GM18511 (cell line): ENCODE results near the gene PTPRN2.

Experiments
- ATAC-seq: cut with Tn5 transposase; IDR thresholded peaks from one replicate; pipeline ENCODE4 v1.9.1; 2021; ENCODE audit warnings: mild to moderate bottlenecking, moderate library complexity; ENCODE audit not compliant: unreplicated experiment

The PTPRN2 gene

GRCh38 chr7:158603773-158604755 lies 16.4 kb upstream of the PTPRN2 start:
- peak; percentile 23 for ATAC-seq

DNA sequence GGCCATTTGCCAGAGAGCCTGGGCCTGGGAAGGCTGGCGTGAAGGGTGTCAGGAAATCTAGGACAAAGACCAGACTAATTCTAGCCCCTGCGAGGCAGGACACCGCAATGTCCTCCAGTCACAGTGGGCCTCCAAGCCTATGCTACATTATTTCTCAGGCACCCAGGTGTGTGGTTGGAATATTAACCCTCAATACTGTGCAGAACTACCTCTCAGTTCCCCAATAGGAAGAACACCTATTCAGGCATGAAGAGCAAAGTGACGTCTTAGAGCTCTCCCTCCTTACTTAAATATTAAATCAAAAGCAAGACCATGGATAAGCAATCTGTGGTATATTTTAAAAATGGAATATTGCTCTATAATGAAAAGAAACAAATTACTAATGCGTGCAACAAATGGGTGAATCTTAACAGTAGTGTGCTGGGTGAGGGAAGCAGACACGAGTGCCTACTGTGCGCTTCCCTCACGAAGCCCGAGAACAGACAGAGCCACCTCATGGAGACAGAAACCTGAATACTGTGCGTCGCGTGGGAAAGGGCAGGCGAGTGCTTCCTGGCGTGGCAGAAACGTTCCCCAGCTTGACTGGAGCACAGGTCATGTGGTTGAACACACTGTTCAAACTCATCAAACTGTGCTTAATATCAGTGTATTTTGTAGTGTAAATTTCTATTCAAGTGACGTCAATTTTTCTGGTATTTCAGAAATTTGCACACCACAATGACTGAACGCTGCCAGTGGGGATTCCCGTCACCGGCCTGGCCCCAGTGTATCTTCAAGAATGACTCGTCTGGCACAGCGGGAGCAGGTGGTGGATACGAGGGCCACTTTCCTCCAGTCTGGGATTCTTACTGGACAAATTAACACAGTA lies 15.5 kb upstream of the PTPRN2 start:
- ATAC-seq, result peak; percentile 61

GRCh38 chr7:158602041-158602440 lies 14.4 kb upstream of the PTPRN2 start:
- ATAC-seq, result no peak

- no peak for ATAC-seq
These were observed 13.5 kb upstream of the PTPRN2 start for GRCh38 chr7:158601090-158601489.

DNA sequence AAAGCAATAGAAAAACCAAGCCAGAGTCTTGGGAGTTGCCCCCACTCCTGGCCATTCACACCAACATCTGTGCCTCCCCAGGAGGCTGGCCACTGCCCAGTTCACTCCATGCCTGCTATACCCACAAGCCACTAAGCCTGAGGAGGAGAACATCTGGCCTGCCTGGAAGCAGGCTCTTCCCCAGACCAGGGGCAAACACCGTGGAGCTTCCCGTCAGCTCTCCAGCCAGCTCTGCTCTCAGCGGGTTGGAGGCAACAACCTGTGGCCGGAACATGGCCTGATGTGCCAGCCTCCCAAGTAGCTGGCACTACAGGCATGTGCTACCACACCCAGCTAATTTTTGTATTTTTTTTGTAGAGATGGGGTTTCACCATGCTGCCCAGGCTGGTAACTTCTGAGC lies 9.1 kb upstream of the PTPRN2 start:
- no peak for ATAC-seq

- no peak for ATAC-seq
These were observed 8.7 kb upstream of the PTPRN2 start for GRCh38 chr7:158596309-158596708.

DNA sequence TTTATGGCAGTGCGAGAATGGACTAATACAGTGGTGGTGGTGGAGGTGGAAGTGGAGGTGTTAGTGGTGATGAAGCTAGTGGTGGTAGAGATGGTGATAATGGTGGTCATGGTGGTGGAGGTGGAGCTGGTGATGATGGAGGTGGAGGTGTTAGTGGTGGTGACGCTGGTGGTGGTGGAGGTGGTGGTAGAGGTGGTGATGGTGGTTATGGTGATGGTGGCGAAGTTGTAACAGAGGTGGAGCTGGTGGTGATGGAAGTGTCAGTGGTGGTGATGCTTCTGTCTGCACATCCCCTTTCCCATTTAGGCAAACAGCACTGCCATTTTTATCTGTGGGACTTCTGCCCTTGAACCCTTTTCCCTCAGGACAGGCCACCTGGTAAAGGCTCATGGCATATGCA lies 7.4 kb upstream of the PTPRN2 start:
- no peak for ATAC-seq

DNA sequence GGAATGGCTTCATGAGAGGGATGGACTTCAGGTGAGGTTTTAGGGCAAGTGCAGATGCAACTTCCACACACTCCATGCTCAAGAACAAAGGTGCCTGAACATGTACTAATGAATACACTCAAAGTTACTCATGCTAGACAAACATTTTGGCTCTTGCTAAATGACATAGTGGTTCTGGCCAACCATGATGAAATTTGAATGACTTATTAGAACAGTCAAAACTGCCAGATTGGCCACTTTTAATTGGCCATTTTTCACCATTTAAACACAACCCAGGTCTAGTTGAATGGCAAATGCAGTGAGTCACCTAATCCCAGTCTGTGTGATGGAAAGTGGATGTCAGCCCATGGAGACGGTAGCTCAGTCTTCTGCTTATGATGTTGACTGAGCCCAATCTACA lies 4.9 kb upstream of the PTPRN2 start:
- no peak for ATAC-seq

- no peak for ATAC-seq
These were observed 4.3 kb upstream of the PTPRN2 start for GRCh38 chr7:158591944-158592343.

GRCh38 chr7:158590181-158590530 lies 2.5 kb upstream of the PTPRN2 start:
- no peak for ATAC-seq

DNA sequence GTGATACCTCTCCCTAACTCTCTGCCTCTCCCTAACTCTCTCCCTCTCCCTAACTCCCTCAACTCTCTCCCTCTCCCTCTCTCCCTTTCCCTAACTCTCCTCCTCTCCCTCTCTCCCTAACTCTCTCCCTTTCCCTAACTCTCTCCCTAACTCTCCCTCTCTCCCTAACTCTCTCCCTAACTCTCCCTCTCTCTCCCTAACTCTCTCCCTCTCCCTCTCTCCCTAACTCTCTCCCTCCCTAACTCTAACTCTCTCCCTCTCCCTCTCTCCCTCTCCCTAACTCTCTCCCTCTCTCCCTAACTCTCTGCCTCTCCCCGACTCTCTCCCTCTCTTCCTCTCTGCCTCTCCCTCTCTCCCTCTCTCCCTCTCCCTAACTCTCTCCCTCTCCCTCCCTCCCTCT lies 2.0 kb upstream of the PTPRN2 start:
- no peak for ATAC-seq

GRCh38 chr7:158588878-158589442 lies 1.3 kb upstream of the PTPRN2 start:
- no peak for ATAC-seq

DNA sequence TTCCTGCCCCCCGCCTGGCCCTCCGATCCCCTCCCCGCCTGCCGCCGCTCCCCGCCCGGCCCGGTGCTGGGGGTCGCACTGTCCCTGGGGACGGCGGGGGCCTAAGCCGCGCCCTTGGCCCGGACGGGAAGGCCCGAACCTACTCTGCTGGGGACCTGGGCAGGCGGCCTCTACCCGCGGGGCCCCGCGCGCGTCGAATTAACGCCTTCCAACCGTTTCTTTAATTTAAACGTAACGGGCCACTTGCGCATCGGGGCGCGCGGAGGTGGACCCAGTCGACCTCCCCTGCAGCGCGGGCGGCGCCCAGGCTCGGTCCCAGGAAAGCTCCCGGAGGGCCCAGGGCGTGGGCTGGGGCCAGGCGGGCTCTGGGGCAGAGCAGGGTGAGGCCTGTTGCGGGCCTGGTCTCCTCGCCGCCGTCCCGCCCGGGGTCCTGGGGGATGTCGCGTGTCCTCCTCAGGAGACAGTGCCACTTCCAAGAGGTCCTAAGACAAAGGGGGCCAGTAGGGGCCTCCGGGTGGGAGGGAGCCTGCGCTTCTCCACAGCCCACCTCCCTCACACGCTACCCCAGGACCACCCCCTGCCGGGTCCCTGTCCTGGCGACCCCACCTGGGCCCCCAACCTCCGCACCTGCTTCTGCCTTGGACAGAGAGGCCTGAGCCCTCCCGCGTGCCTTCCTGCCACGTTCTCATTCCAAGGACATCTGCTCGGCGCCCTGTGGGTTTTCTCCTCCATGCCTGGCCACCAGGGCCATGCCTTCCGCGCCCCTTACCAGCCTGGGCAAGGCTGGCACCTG lies 658 bp upstream of the PTPRN2 start:
- ATAC-seq, result peak; percentile 21

- no peak for ATAC-seq
These were observed 993 bp downstream of the PTPRN2 start for GRCh38 chr7:158586499-158587161.

- ATAC-seq, result no peak
These were observed 1.7 kb downstream of the PTPRN2 start for GRCh38 chr7:158585721-158586498.

DNA sequence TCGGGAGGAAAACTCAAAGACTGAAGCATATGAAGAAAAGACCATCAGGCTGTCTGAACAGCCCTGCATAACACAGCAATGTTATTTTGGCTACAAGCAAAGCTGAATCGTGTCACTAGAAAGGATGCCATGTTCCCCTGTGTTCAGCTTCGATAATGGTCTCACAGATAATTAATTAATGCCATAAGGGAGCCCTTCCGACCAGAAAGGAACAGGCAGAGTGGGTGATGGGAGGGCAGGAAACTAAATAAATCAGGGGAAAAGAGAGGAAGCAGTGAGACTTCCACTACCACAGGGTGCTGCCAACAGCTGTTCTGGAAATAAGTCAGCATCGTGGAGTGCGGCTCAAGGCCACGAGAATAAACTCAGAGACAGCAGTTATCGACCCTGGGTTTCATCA lies 3.2 kb downstream of the PTPRN2 start:
- no peak for ATAC-seq

DNA sequence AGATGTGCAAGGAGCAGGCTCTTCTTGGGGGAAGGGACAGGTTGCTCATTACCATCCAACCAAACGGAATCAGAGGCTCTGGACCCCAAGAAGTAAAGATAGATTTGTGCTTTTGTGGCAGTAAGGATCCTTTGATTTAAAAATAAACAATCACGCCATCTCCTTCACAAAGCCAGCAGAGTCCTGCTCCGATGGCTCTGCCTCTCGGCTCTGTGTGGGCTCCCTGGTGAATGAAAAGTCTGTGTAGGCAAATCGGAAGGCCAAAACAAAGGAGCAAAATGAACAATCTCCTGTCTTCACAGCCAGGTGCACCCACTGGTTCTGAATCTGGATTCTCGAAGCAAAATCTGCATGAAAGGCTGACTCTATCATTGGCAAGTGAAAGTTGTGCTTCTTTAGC lies 3.8 kb downstream of the PTPRN2 start:
- ATAC-seq, result no peak

DNA sequence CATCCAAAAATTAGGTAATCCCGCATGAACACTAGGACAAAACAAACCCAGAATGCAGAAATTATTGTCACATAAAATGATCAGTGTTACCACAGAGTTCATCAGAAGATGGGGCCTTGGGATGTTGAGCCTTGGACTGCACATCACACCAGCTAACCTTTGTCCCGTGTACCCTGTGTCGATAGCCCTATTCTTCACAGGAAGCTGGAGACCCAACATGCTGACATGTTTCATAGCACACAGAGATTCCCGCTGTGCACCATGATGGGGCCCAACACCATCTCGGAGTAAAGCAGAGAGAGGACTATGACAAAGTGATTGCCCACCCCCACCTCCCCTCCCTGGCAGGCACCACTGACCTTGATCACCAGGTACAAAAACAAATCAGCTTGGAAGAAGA lies 4.5 kb downstream of the PTPRN2 start:
- no peak for ATAC-seq

GRCh38 chr7:158582089-158582456 lies 5.5 kb downstream of the PTPRN2 start:
- no peak for ATAC-seq
